GM12878 (cell line): ENCODE results near the gene RGR.

ENCODE experiments used
- BCLAF1 ChIP-seq: fragments of 450-650 bp; IDR thresholded peaks from 2 replicates; pipeline ENCODE4 v1.6.1; 2017; ENCODE audit warnings: antibody characterized with exemption, mild to moderate bottlenecking, moderate library complexity
- EZH2 ChIP-seq: IDR thresholded peaks from 2 replicates; pipeline ENCODE4 v1.6.1; 2012; ENCODE audit warnings: low read depth, mild to moderate bottlenecking, control low read depth, inconsistent platforms, low read length, borderline replicate concordance; ENCODE audit not compliant: control insufficient read depth
- HDAC2 ChIP-seq: fragments of 200-600 bp; sonication (generic); IDR thresholded peaks from 2 replicates; pipeline ENCODE4 v1.6.1; 2017
- NRF1 ChIP-seq: conservative IDR thresholded peaks from 2 replicates; pipeline ENCODE4 v1.6.1; 2011; ENCODE audit warnings: mild to moderate bottlenecking, low read depth, low read length, improper control_type of control experiment
- POLR2A ChIP-seq: IDR thresholded peaks from 2 replicates; pipeline ENCODE4 v1.6.1; 2011; ENCODE audit warnings: low read depth, mild to moderate bottlenecking, low read length
- RCOR1 ChIP-seq: conservative IDR thresholded peaks from 2 replicates; pipeline ENCODE4 v1.6.1; 2012; ENCODE audit warnings: low read depth, low read length, improper control_type of control experiment
- RUNX3 ChIP-seq: IDR thresholded peaks from 2 replicates; pipeline ENCODE4 v1.6.1; 2012; ENCODE audit warnings: low read length, inconsistent platforms
- SMAD5 ChIP-seq: IDR thresholded peaks from 2 replicates; pipeline ENCODE4 v1.6.1; 2016; ENCODE audit warnings: antibody characterized with exemption, low read depth
- STAT3 ChIP-seq: IDR thresholded peaks from 2 replicates; pipeline ENCODE4 v1.6.1; 2011; ENCODE audit warnings: low read depth, low read length, improper control_type of control experiment
- TAF1 ChIP-seq: IDR thresholded peaks from 2 replicates; pipeline ENCODE4 v1.6.1; 2011; ENCODE audit warnings: mild to moderate bottlenecking, low read depth, low read length, borderline replicate concordance
- YY1 ChIP-seq: IDR thresholded peaks from 2 replicates; pipeline ENCODE4 v1.6.1; 2011; ENCODE audit warnings: low read depth, mild to moderate bottlenecking, low read length
- ZNF217 ChIP-seq: fragments of 450-650 bp; IDR thresholded peaks from 2 replicates; pipeline ENCODE4 v1.6.1; 2017; ENCODE audit warnings: antibody characterized with exemption, mild to moderate bottlenecking
- TF ChIP-seq, protein P1 (sequence below), 3 experiments: IDR thresholded peaks in 2 of 3; conservative IDR thresholded peaks in 1 of 3; 2 replicates each; pipeline ENCODE4 v1.5.1; 2011; ENCODE audit warnings: low read depth in 3 of 3, low read length in 3 of 3, mild to moderate bottlenecking in 3 of 3, control low read depth in 2 of 3, moderate library complexity in 2 of 3, inconsistent platforms in 1 of 3, mixed read lengths in 1 of 3; ENCODE audit not compliant: control insufficient read depth in 2 of 3, insufficient read depth in 1 of 3; ENCODE audit errors: extremely low read depth in 1 of 3
- TF ChIP-seq, protein P2 (sequence below): fragments of 450-650 bp; formaldehyde crosslinking; IDR thresholded peaks from 2 replicates; pipeline ENCODE4 v1.5.0; 2022; ENCODE audit warnings: mild to moderate bottlenecking, missing genetic modification characterization

DNA sequence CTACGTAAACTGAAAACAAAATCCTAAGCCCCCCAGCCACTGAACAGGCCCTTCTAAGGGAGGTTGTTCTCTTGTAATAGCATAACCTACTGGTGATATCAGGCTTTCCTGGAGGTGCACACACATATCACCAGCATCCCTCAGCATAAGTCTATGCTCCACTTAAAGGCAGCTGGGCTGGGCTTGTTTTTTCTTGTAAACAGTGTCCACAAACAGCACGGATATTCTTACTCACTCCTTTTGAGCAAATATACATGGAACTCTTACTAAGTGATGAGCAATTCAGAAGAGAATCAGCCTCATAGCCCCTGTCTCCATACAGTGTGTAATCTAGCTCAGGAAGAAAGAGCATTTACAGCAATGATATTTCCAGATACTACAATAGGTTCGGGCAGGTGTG is 5.9 kb upstream of the RGR start:
- TF ChIP-seq, protein P1, sequence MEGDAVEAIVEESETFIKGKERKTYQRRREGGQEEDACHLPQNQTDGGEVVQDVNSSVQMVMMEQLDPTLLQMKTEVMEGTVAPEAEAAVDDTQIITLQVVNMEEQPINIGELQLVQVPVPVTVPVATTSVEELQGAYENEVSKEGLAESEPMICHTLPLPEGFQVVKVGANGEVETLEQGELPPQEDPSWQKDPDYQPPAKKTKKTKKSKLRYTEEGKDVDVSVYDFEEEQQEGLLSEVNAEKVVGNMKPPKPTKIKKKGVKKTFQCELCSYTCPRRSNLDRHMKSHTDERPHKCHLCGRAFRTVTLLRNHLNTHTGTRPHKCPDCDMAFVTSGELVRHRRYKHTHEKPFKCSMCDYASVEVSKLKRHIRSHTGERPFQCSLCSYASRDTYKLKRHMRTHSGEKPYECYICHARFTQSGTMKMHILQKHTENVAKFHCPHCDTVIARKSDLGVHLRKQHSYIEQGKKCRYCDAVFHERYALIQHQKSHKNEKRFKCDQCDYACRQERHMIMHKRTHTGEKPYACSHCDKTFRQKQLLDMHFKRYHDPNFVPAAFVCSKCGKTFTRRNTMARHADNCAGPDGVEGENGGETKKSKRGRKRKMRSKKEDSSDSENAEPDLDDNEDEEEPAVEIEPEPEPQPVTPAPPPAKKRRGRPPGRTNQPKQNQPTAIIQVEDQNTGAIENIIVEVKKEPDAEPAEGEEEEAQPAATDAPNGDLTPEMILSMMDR (IDR thresholded peaks at IDR 0.05 in 2 of 3, conservative IDR thresholded peaks at IDR 0.05 in 1 of 3; ENCODE audit: control insufficient read depth in 2 of 3, extremely low read depth in 1 of 3, insufficient read depth in 1 of 3, low read depth in 3 of 3, low read length in 3 of 3): no peak
- TF ChIP-seq POLR2A (no peak), HDAC2 (no peak), BCLAF1 (no peak), YY1 (no peak), NRF1 (no peak), STAT3 (no peak), SMAD5 (no peak), ZNF217 (no peak), TAF1 (no peak), EZH2 (no peak), RUNX3 (no peak), RCOR1 (no peak)
- TF ChIP-seq, protein P2, sequence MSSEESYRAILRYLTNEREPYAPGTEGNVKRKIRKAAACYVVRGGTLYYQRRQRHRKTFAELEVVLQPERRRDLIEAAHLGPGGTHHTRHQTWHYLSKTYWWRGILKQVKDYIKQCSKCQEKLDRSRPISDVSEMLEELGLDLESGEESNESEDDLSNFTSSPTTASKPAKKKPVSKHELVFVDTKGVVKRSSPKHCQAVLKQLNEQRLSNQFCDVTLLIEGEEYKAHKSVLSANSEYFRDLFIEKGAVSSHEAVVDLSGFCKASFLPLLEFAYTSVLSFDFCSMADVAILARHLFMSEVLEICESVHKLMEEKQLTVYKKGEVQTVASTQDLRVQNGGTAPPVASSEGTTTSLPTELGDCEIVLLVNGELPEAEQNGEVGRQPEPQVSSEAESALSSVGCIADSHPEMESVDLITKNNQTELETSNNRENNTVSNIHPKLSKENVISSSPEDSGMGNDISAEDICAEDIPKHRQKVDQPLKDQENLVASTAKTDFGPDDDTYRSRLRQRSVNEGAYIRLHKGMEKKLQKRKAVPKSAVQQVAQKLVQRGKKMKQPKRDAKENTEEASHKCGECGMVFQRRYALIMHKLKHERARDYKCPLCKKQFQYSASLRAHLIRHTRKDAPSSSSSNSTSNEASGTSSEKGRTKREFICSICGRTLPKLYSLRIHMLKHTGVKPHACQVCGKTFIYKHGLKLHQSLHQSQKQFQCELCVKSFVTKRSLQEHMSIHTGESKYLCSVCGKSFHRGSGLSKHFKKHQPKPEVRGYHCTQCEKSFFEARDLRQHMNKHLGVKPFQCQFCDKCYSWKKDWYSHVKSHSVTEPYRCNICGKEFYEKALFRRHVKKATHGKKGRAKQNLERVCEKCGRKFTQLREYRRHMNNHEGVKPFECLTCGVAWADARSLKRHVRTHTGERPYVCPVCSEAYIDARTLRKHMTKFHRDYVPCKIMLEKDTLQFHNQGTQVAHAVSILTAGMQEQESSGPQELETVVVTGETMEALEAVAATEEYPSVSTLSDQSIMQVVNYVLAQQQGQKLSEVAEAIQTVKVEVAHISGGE (CRISPR knock-in tag): no peak
